ENCODE measurements around the gene SLC35B2.
A peak's percentile ranks its signal among the peaks of the same experiment; 100 is the strongest.

The SLC35B2 gene

DNA sequence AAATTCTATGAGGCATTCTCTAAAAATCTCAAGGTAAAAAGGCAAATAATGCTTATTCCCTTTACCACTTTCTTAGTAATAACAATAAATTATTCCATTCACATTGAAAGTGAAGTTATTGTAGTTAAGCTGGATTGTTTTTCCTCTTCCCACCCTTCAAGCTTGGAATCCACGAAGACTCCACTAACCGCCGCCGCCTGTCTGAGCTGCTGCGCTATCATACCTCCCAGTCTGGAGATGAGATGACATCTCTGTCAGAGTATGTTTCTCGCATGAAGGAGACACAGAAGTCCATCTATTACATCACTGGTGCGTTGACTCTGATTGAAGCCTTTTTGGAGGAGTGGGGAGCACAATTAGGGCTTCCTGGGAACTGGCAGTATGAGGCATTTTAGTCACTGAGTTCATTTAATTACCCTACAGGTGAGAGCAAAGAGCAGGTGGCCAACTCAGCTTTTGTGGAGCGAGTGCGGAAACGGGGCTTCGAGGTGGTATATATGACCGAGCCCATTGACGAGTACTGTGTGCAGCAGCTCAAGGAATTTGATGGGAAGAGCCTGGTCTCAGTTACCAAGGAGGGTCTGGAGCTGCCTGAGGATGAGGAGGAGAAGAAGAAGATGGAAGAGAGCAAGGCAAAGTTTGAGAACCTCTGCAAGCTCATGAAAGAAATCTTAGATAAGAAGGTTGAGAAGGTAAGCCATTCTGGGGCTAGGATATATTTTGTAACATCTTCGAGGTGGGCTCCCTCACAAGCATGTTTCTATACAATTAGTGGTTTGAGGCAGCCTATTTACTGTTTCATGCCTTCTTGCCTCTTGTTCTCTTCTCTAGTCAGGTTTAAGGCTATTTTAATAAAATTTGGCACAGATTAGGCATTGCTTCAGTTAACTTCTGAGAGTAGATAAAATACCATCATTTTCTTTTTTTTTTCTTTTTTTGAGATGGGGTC lies 5.5 kb downstream of the SLC35B2 start:
- no peak for DNase-seq

DNA sequence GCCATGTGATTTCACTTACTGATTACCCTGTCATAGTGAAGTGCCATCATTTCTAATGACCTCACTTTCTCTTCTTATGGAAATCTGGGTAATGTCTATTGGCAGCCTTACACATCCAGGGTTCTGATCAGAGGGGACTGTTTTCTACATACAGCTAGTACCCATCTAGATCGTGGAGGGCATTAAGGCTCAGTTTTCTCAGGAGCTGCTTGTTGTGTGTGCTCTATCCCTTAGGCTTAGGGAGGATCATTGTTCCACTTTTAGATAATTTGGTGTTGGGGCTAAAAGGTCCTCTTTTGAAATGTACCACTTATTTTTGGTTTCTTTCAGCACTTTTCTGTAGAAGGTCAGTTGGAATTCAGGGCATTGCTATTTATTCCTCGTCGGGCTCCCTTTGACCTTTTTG lies 6.6 kb downstream of the SLC35B2 start:
- no peak for DNase-seq

DNA sequence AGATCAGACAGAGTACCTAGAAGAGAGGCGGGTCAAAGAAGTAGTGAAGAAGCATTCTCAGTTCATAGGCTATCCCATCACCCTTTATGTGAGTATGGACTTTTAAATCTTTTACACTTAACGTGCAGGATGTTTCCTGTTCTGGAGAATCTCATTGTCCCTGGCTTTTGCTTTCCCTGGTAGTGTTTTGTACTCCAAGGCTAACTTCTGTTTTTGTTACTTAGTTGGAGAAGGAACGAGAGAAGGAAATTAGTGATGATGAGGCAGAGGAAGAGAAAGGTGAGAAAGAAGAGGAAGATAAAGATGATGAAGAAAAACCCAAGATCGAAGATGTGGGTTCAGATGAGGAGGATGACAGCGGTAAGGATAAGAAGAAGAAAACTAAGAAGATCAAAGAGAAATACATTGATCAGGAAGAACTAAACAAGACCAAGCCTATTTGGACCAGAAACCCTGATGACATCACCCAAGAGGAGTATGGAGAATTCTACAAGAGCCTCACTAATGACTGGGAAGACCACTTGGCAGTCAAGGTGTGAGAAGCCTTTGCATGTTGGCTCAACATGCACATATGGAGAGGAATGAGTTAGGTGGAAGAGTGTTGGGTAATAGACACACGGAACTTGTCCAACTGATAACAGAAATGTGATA lies 7.1 kb downstream of the SLC35B2 start:
- DNase-seq = no peak

DNA sequence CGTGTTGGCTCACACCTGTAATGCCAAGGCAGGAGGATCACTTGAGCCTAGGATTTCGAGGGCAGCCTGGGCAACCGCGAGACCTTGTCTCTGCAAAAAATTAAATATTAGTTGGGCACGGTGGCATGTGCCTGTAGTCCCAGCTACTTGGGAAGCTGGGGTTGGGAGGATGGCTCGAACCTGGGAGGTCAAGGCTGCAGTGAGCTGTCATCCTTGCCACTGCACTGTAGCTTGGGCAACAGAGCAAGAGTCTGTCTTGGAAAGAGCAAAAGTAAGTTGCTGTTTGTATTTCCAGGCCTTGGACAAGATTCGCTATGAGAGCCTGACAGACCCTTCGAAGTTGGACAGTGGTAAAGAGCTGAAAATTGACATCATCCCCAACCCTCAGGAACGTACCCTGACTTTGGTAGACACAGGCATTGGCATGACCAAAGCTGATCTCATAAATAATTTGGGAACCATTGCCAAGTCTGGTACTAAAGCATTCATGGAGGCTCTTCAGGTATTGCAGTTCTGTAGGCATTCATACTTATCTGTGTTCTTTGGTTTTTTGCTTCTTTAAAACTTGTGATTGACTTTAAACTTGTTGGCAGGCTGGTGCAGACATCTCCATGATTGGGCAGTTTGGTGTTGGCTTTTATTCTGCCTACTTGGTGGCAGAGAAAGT lies 8.1 kb downstream of the SLC35B2 start:
- no peak for DNase-seq

DNA sequence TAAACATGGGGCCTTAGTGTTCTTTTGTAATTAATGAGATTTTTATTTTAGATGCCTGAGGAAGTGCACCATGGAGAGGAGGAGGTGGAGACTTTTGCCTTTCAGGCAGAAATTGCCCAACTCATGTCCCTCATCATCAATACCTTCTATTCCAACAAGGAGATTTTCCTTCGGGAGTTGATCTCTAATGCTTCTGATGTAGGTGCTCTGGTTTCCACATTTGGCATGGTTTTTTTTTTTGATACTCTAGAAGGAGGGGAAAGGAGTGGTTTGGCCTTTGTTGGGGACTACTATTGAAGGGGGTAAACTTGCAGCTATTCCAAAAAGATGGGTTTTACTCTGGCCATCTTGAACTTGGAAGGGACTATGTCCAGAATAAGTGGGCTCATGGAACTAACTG lies 8.7 kb downstream of the SLC35B2 start:
- no peak for DNase-seq

DNA sequence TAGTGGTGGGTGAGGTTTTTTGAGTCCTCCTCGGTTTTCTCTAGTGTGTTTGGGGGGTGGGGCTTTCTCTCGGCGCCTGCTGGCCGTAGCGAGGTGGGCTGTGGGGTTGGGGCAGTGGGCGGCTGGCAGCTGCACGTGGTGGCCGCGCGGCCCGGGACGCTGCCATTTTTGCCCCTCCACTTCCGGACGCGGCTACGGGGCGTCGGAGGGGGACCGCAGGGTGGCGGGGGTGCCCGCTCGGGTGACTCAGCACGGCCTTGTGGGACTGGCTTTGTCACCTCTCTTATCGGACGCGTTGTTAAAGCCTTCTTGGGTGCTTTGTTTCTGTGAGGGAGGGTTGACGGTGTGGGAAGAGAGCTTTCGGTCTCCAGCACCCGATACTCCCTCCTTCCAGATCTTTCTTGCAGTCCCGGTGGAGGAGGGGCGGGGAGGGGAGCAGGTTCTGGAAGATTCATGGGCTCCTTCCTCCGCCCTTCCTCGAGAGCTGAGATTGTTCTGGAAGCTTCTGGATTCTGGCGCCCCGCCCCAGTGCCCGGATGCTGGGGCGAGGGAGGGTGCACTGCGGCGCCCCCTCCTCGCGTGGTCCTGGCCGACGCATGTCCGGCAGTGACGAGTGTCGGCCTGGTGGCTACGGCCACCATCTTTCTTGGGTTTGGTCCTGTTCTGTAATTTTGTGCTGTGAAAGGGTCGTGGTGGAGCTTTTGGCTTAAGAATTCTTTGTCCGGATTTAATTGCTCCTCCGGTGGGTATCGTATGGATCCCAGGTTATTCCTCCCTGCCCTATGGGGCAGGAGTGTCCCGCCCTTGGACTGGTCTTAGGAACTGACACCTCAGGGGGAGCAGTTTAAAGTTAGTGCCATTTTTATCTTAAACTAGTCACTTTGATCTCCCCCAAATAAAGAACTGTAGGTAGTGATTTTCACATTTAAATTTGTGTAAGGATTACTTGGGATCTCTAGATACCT lies 9.7 kb downstream of the SLC35B2 start:
- no peak for DNase-seq

DNA sequence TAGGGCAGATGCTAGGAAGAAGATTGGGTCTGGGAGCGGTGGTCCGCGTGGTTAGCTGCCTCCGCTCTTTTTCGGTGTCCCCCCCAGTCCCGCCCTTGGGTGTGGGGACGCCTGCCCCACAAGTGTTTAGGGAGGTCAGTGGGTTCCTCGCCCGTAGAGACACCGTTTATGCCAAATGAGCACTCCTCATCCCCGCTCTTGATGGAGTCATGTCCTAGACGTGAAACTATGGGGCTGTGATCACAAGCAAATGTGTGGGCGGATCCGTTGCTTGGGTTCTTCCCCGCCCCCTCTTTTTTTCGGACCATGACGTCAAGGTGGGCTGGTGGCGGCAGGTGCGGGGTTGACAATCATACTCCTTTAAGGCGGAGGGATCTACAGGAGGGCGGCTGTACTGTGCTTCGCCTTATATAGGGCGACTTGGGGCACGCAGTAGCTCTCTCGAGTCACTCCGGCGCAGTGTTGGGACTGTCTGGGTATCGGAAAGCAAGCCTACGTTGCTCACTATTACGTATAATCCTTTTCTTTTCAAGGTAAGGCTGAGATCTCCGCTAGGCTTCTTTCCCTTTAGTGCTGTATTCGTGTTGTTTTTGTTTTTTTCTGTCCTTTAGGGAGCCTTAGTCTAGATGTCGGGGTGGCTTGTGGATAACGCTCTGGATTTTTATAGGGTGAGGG lies 10.5 kb downstream of the SLC35B2 start, which contains the start of gene HSP90AB1:
Gene HSP90AB1, plus strand, starts transcription at position 439 of the 675 bp plus-strand sequence. CDS start 1,529 bp downstream, outside the sequence.
- DNase-seq = peak; percentile 95

DNA sequence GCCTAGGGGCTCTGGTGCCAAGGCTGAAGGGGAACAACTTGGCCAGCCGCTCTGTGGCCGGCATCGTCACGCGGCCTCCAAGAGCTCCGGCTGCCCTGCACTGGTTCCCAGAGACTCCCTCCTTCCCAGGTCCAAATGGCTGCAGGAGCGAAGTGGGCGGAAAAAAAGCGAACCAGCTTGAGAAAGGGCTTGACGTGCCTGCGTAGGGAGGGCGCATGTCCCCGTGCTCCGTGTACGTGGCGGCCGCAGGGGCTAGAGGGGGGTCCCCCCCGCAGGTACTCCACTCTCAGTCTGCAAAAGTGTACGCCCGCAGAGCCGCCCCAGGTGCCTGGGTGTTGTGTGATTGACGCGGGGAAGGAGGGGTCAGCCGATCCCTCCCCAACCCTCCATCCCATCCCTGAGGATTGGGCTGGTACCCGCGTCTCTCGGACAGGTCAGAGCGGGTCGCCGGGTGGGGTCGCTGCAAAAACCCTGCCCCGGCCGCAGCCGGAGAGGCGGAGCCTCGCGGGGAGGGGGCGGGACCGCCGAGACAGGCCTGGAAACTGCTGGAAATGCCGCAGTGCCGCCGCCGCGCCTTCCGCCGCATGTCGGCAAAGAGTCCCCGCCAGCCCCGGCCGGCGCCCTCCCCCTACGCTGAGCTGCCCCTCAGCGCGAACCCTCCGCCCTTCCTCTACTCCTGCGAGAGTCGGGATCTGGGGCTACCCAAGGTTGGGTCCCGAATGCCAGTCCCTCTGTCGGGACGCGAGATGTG lies 11.2 kb downstream of the SLC35B2 start:
- no peak for DNase-seq

DNA sequence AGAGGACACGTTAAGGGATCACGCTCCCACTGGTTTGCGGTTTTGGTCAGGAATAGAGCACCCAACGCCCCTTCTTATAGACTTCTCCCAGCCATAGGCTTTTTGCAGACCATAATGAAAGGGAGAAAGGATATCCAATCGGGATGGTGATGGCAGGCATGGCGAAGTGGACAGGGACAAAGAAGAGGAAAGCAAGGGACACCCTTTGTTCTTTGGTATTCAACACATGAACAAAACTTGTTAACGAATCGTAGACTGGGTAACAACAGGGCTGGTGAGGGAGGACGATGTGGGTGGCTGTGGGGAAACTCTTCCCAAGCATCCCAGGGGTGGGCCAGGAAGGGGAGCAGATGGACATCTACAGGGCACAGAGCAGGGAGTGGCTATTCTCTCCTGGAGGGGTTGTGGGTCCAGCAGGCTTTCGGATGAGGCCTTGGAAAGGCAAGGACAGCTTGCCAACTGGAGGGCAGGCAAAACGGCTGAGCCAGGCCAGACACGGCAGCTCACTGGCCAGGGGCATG lies 11.9 kb downstream of the SLC35B2 start:
- no peak for DNase-seq

DNA sequence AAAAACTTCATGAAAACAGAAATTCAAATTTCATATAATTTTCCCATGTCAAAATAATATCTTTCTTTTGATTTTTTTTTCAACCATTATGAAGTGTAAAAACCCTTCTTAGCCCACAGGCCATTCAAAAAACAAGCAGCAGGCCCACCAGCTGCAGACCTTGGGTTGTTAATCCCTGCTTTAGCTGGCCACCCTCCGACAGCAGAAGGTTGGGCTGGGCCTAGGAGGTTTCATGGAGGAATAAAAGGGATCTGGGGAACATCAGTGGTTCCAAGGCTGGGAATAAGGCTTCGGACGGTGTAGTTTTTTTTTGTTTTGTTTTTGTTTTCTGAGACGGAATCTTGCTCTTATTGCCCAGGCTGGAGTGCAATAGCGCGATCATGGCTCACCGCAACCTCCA lies 14.0 kb downstream of the SLC35B2 start:
- DNase-seq = no peak

DNA sequence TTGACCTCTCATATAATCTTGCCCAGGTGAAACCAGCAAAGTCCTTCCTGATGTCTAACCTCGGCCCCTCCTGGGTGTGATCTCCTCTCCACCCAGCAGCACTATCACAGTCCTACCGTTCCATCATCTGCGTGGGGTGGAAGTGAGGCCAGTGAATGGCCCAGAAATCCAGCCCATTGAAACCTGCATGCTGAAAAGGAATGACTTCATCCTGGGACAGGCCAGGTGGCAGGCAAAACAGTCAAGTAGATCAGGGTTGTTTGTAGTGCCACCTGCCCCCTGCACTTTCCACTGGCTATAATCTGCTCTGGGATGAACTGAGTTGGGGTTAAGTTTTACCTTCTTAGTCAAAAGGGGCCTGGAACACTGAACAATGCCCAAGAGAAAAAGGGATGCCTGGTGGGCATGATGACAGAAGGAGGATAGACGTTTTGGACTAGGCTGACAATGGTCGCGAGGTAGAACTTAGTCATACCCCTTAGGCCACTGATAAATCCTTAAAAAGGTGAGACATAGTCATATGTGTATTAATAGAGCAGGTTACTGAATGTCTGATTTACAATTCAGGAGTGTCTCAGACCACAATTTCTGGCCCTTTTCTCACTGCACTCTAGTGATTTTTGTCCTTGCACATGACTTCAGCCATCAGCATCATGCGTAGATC lies 18.5 kb downstream of the SLC35B2 start:
- no peak for DNase-seq

DNA sequence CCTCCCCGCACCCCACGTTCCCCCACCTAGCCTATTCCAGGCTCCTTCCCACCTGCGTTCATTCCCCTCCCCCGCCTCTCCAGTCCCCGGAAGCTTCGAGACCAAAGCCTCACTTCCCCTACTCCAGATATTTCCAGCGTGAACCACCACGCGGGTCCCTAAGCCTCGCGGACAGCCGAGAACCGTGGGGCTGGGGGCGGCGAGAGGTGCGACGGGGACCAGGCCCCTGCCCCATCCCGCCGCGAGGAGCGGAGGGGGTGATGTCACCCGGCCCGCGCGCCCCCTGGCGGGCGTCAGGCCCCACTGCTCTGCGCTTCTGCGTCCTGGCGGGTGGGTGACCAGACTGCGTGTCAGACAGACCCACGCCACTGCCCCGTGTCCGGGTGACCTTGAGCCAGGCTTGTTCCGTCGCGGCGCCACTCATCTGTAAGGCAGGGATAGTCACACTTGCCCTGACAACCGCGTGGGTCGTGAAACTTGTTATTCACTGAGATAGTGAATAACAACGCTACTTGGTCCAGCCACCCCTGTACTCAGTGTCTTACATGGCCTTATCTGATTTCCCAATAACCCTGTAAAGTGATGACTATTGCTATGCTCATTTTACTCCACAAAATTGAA lies 19.4 kb downstream of the SLC35B2 start:
- no peak for DNase-seq

DNA sequence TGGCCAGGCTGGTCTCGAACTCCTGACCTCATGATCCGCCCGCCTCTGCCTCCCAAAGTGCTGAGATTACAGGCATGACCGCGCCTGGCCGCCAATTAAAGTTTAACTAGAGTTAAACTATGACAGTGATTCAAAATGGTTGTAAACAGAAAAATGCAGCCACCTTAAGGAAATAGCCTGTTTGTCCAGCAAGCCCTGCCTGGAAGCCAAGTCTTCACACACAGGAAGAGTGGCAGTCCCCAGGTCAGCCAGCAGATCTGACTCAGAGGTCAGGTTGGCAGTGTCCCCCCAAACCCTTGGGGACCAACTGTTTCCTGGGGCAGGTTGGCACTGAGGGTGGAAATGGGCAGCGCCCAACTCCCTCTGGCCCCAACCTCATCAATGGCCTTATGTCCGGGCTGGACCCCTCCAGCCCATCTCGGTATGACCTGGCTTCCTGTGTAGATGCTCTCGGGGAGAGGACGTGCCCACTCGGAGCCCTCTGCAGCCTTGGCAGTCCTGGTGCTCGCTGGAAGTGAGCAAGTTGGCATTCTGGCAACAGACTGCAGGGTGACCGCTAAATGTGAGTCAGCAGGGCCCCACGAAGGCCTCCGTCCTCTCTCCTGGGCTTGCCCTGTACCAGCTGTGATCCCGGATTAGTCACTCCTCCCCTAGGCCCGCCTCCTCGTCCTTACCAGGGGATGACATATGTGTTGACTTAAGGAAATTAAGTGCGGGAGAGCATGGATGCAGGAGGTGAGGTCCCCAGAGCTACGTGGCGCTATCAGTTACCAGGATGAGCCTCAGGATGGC lies 20.1 kb downstream of the SLC35B2 start:
- peak; percentile 93 for DNase-seq

DNA sequence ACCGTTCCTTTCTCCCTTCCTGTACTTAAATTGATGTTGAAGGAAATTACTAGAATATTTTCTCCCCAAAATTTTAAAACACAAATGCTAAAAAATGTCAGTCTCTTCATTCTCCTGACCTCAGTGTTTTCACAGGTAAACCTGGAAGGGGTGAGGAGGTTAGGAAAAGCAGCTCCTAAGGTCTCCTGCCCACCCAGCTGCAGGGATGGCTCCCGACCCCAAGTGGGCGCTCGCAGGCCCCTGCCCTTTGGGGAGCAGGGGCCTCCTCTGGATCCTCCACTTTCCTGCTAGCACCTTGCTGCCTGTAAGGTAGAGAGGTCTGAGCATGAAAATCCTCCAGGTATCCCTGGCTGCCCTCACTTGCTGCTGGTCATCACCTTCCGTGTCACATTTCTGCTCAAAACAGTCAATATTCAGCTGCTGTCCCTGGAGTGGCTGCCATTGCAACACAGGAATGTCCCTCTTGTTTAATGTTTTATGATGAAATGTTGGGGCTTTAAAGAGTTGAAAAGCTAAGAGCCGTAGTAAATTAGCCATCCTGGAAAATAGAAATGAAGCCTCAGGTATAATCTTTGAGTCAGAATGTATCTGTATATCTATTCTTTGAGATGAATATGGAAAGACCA lies 21.3 kb downstream of the SLC35B2 start:
- no peak for DNase-seq

DNA sequence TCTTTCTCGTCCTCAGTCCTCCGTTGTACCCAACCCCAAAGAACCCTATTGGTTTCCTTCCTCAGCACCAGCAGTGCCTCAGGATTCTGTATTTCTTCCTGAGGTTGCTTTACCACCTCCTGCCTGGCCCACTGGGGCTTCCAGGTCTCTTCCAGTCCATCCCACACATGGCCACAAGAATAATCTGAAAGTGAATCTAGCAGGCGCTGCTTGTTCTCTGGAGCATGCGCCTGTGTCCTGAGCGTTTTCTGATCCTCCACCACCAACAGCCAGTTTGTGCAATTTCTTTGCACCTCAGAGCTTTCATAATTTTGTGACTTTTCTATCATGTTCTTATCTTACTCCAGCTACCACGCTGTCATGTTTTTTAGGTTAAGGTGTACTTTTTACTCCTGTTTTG lies 22.1 kb downstream of the SLC35B2 start:
- DNase-seq = no peak

DNA sequence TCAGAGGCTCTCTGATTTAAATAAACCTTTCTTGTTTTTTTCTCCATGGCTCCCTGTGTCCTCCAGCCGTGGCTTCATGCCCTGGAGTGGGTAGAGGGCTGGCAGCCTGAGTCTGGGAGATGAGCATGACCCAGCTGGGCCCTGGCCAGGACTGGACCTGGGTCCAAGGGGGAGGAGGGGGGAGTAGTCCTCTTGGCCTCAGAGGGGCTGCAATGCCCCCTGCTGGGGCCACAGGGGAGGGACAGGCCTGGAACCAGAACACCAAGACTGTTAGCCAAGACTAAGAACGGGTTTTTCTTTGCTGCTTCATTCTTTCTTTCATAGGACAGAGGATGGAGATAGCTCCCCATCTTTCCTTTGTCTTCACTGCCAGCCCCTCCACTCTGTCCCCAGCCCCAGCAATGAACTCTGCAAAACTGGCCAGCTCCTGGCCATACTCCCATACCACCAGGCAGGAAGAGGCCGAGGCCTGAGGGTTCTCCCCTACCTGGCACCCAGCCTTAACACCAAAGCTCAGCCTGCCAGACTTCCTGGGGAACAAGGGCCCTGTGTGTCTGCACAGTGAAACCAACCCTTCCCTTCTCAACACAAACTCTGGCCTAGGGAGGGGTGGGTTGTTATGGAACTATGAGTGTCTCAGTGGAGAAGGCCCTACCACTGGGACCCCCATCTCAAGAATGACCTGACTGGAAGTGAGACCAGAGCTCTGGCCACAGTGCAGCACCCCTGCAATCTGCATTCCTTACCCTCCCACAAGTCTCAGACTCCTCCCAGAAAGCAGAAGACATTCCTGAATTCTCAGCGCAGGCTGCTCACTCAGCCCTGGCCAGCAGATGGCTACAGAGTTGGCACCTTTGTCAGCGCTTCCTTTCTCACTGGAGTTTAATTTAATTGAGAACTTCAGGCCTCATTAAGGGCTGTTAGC lies 23.0 kb downstream of the SLC35B2 start:
- DNase-seq = no peak

DNA sequence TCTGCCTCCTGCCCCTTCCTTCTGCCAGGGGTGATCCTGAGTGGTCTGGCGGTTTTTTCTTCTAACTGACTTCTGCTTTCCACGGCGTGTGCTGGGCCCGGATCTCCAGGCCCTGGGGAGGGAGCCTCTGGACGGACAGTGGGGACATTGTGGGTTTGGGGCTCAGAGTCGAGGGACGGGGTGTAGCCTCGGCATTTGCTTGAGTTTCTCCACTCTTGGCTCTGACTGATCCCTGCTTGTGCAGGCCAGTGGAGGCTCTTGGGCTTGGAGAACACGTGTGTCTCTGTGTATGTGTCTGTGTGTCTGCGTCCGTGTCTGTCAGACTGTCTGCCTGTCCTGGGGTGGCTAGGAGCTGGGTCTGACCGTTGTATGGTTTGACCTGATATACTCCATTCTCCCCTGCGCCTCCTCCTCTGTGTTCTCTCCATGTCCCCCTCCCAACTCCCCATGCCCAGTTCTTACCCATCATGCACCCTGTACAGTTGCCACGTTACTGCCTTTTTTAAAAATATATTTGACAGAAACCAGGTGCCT lies 23.7 kb downstream of the SLC35B2 start:
- no peak for DNase-seq
